ENCODE results near the gene KCNMA1. TPM values are rescaled to one million over a fixed set of nuclear protein-coding genes. Genes with fewer than 3 reads are reported as not detected.

KCNMA1 gene
- total RNA-seq, 1 experiment from 2014 or later = 0.70 TPM

- H3K27me3 ChIP-seq (ENCODE audit: insufficient read depth, low read depth) = 0 out of 2 replicates have a peak, but pooled peaks cover 9% of the 10 kb centered on the region
- H3K36me3 ChIP-seq (ENCODE audit: low read depth) = no peaks in the 10 kb centered on the region
- no peaks in the 10 kb centered on the region for H4K20me1 ChIP-seq (ENCODE audit: insufficient read depth)
- H3K4me1 ChIP-seq (replicated peaks; ENCODE audit: insufficient read depth) = no peaks in the 10 kb centered on the region
- ChIA-PET CTCF (no interaction called here), POLR2A (ENCODE audit: unreplicated experiment) (no interaction called here)
- no TSS peak for BruUV-seq (replicated peaks)
- H3K4me3 ChIP-seq = no peak overlapping the region
- no peaks in the 10 kb centered on the region for H3K79me2 ChIP-seq (ENCODE audit: low read depth)
- H2AFZ ChIP-seq = no peak overlapping the region
- no peak for DNase-seq
- no peaks in the 10 kb centered on the region; the same call in 1 of the 2 replicates for H3K9me2 ChIP-seq (ENCODE audit: insufficient read depth)
- H3F3A ChIP-seq (ENCODE audit: insufficient read depth, low read depth) = no peaks in the 10 kb centered on the region
- TF ChIP-seq, protein P1, sequence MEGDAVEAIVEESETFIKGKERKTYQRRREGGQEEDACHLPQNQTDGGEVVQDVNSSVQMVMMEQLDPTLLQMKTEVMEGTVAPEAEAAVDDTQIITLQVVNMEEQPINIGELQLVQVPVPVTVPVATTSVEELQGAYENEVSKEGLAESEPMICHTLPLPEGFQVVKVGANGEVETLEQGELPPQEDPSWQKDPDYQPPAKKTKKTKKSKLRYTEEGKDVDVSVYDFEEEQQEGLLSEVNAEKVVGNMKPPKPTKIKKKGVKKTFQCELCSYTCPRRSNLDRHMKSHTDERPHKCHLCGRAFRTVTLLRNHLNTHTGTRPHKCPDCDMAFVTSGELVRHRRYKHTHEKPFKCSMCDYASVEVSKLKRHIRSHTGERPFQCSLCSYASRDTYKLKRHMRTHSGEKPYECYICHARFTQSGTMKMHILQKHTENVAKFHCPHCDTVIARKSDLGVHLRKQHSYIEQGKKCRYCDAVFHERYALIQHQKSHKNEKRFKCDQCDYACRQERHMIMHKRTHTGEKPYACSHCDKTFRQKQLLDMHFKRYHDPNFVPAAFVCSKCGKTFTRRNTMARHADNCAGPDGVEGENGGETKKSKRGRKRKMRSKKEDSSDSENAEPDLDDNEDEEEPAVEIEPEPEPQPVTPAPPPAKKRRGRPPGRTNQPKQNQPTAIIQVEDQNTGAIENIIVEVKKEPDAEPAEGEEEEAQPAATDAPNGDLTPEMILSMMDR (conservative IDR thresholded peaks at IDR 0.05) = no peak
- no peak for TF ChIP-seq EZH2 (IDR thresholded peaks at IDR 0.05; ENCODE audit: low read depth)
- no peak overlapping the region for H3K27ac ChIP-seq
- no peaks in the 10 kb centered on the region for H3K9me3 ChIP-seq (ENCODE audit: insufficient read depth, low read depth)
- intact Hi-C loops (cut with micrococcal nuclease; ENCODE audit: unreplicated experiment) = no loop called here
- H3K4me2 ChIP-seq = no peak overlapping the region
These were observed 312.4 kb downstream of the KCNMA1 start for GRCh38 chr10:77325233-77325537.

DNA sequence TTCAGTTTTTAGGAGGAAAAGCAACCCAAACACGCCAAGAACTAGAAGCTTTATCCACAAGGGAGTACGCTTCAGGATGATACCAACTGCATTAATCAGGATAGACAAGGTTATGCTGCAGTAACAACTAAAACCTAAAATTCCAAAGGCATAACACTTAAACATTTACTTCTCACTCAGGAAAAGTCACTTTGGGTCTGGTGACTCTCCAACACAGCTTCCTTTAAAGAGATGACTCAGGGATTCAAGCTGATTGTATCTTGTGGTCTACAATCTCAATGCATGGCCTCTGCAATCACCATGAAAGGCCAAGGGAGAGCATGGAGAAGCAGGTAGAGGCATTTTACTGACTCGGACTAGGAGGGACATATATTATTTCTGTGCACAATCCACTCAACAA is 315.8 kb downstream of the KCNMA1 start:
- Histone ChIP-seq H3F3A (ENCODE audit: insufficient read depth, low read depth) (no peaks in the 10 kb centered on the region), H2AFZ (no peak overlapping the region), H3K27ac (no peak overlapping the region), H3K4me2 (no peak overlapping the region), H3K9me2 (ENCODE audit: insufficient read depth) (no peaks in the 10 kb centered on the region), H3K4me3 (no peak overlapping the region), H3K27me3 (ENCODE audit: insufficient read depth, low read depth) (peaks cover 30% of the 10 kb centered on the region), H3K9me3 (ENCODE audit: insufficient read depth, low read depth) (no peaks in the 10 kb centered on the region), H3K79me2 (ENCODE audit: low read depth) (no peaks in the 10 kb centered on the region), H3K4me1 (replicated peaks; ENCODE audit: insufficient read depth) (no peaks in the 10 kb centered on the region), H3K36me3 (ENCODE audit: low read depth) (no peaks in the 10 kb centered on the region), H4K20me1 (ENCODE audit: insufficient read depth) (no peaks in the 10 kb centered on the region)
- ChIA-PET CTCF (no interaction called here), POLR2A (ENCODE audit: unreplicated experiment) (no interaction called here)
- intact Hi-C loops (cut with micrococcal nuclease; ENCODE audit: unreplicated experiment) = no loop called here
- no TSS peak for BruUV-seq (replicated peaks)
- no peak for TF ChIP-seq EZH2 (IDR thresholded peaks at IDR 0.05; ENCODE audit: low read depth)
- TF ChIP-seq, protein P1 (conservative IDR thresholded peaks at IDR 0.05) = no peak
- no peak for DNase-seq

DNA sequence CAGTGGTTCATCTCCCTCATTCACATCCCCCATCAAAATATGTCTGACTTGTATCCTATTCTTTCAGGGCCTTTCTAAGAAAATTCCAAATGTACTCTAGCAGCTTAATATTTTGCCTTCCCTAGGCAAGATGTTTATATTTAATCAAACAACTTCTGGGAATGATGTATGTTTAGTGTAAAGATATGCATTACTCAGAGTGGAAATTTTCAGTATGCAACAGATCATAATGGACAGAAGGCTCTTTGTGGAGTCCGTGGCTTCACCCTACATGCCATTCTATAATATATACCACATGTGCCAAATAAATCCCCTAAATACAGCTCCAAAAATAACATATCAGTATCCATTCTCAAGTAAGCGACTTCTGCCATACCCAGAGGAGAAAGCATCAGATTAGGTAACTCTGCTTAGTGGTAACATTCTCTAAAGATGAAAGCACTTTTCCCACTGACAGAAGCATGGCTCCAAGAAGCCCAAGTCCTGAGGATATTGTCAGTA is 316.6 kb downstream of the KCNMA1 start:
- Histone ChIP-seq H3K4me3 (no peak overlapping the region), H3K79me2 (ENCODE audit: low read depth) (no peaks in the 10 kb centered on the region), H3K9me3 (ENCODE audit: insufficient read depth, low read depth) (no peaks in the 10 kb centered on the region), H3K27me3 (ENCODE audit: insufficient read depth, low read depth) (peaks cover 34% of the 10 kb centered on the region), H2AFZ (no peak overlapping the region), H3K36me3 (ENCODE audit: low read depth) (no peaks in the 10 kb centered on the region), H3K4me2 (no peak overlapping the region), H3K9me2 (ENCODE audit: insufficient read depth) (no peaks in the 10 kb centered on the region), H3F3A (ENCODE audit: insufficient read depth, low read depth) (no peaks in the 10 kb centered on the region), H4K20me1 (ENCODE audit: insufficient read depth) (no peaks in the 10 kb centered on the region), H3K27ac (no peak overlapping the region), H3K4me1 (replicated peaks; ENCODE audit: insufficient read depth) (no peaks in the 10 kb centered on the region)
- ChIA-PET CTCF (interaction anchor here (0.6 kb wide), 1 partner anchor 583 kb away, joined by 3 read pairs; no protein-coding TSS in a partner anchor), POLR2A (ENCODE audit: unreplicated experiment) (no interaction called here)
- intact Hi-C loops (cut with micrococcal nuclease; ENCODE audit: unreplicated experiment) = no loop called here
- no TSS peak for BruUV-seq (replicated peaks)
- no peak for DNase-seq
- no peak for TF ChIP-seq EZH2 (IDR thresholded peaks at IDR 0.05; ENCODE audit: low read depth)
- TF ChIP-seq, protein P1 (conservative IDR thresholded peaks at IDR 0.05) = no peak

Measured in PC-9 (cell line).